Measurements from ENCODE around the gene STX11.

Gene STX11

DNA sequence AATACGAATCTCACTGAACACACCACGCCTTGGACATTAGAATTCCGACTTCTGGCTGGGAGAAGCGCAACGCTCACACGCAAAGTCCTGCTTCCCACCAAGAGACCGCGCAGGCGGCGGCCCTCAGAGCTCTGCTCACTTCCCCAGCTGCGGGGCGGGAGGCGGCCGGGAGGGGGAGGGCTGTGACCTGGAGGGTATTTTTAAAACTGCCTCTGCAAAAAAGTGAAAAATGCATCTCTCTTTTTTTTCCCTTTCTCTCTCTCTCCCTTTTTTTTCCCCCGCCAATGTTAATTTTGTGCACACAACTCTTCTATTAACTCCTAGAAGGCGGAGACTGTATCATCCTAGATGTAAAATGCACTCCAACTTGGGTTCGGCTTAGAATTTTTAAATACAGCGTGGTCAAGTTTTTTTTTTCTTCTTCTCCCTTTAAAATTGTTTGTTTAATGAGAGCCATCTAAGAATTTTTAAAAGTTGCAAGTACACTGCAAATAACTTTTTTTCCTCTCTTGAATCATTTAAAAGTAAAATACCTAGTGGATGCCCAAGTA lies 66.4 kb downstream of the STX11 start:
- peak; percentile 70 for DNase-seq

- no peak for DNase-seq
Observed at GRCh38 chr6:144217264-144217663, 66.9 kb downstream of the STX11 start.

GRCh38 chr6:144217797-144218196 lies 67.5 kb downstream of the STX11 start:
- no peak for DNase-seq

GRCh38 chr6:144219056-144219685 lies 68.9 kb downstream of the STX11 start:
- DNase-seq: peak; percentile 31

DNA sequence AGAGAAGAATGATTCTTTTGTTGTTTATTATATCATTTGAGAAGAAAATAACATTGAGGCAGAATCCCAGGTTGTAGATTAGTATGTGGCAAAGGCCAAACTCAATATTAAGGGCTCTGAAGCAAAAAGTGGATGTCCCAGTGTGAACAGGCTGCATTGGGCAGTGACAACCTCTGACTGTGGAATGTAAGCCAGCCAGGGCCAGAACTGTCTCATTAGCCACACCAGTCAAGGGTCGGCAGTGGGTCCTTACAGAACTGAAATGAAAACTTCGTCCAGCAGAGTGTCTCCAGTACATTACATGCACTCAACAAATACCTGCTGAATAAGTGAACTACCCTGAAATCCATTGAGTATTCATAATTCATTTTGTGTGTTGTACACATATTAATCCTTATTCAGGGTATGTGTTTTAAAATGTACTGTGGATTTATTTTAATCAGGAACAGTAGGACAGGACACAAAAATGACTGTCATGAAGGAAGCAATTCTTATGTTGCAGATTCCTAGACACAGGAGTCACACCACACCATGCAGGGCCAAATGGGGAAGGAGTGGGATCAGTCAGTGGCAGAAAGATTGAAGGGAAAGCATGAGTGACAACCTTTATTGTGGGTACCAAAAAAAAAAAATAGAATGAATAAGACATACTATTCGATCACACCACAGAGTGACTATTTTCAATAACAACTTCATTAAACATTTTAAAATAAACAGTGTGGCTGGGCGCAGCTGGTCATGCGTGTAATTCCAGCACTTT lies 69.9 kb downstream of the STX11 start:
- DNase-seq: no peak

- DNase-seq: no peak
Observed at GRCh38 chr6:144223686-144224085, 73.4 kb downstream of the STX11 start.

- DNase-seq: no peak
Observed at GRCh38 chr6:144231721-144232120, 81.4 kb downstream of the STX11 start.

DNA sequence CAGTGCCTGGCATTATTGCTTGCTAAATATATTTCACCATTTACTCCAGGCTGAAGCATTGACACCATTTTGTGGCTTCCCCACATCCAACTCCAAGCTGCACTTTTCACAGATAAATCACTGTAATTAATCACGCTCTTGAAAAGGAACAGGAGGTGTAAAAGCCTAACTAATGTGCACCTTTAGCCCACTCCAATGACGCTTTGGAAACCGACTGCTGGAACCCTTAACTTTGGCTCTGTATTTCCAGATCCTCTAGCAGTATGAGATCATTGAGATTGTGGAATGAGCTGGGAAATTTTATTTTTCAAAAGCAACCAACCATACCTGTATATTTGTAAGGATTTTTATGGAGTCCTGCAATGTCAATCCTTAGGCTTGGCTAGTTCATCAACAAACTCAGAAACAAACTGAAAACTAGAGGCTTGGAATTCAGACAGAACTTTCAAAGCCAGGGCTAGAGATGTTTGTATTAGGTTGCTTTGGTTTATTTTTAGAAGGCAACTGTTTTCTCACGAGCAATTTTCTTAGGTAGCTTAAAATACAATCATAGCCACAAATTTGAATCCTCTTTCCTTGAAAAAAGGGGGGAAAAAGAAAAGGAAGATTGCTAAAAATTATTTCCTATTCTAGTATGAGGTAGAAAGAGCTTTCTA lies 82.0 kb downstream of the STX11 start:
- DNase-seq: no peak

GRCh38 chr6:144232832-144233230 lies 82.5 kb downstream of the STX11 start:
- DNase-seq: no peak

DNA sequence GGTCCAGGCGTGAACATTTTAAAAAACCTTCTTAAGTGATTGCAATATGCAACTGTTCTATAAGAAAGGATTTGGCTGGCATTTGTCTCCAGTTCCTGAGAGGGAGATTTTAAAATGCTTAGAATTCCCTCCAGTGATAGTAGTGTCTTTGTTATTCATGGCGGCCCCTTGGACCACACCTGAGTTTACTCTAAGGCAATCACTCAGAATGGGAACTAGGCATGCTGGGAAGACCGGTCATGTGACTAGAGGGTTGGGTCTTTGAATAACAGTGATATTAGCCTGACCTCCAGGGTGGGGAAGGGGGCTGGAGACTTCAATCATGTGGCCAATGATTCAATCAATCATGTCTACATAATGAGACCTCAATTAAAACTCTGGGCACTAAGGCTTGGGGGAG lies 84.1 kb downstream of the STX11 start:
- DNase-seq: no peak

GRCh38 chr6:144234935-144235334 lies 84.6 kb downstream of the STX11 start:
- no peak for DNase-seq

Measured in RPMI8226 (cell line).